B cell (primary cell): ENCODE results near the gene GLG1. TPM values are rescaled to one million over a fixed set of nuclear protein-coding genes. Genes with fewer than 3 reads are reported as not detected.

Experiments
- ATAC-seq: fragments of 200-7000 bp; cut with Tn5 transposase; one replicate; pipeline ENCODE4 v1.10.0; 2021; ENCODE audit warnings: low read depth, mild to moderate bottlenecking, moderate number of reproducible peaks, moderate library complexity
- CTCF ChIA-PET: fragments of 350-600 bp; sonication (Branson Sonifier 250); formaldehyde crosslinking; loops from one replicate; lab custom pipeline; 2021; ENCODE audit warnings: antibody characterized with exemption, inconsistent platforms; lab: Charles Lee
- POLR2A ChIA-PET: fragments of 350-600 bp; sonication (Branson Sonifier 250); formaldehyde crosslinking; loops from one replicate; lab custom pipeline; 2021; ENCODE audit warnings: antibody characterized with exemption; lab: Charles Lee
- DNase-seq: peaks from one replicate; pipeline ENCODE4 v3.0.0; 2013
- H2AFZ ChIP-seq: 2 replicates; pipeline ENCODE4 v1.6.1; 2012; ENCODE audit warnings: mild to moderate bottlenecking, low read depth, low read length; ENCODE audit not compliant: insufficient read depth, poor library complexity, severe bottlenecking
- H3K27ac ChIP-seq, 2 donors: 1 replicate in 1 of 2; 2 replicates in 1 of 2; pipeline ENCODE4 v1.5.1; 2012 to 2013; ENCODE audit warnings: low read length in 2 of 2, mild to moderate bottlenecking in 2 of 2, moderate library complexity in 1 of 2
- H3K27me3 ChIP-seq, 4 experiments: fragments of 200-600 bp in 1 of 4; sonication (generic) in 1 of 4; replicated peaks in 1 of 4; 1 replicate in 2 of 4; 2 replicates in 2 of 4; pipeline versions ENCODE4 v1.6.1 to v1.7.0; 2013 to 2016; ENCODE audit warnings: low read length in 3 of 4, mild to moderate bottlenecking in 2 of 4, mixed read lengths in 1 of 4, moderate library complexity in 1 of 4; ENCODE audit not compliant: insufficient read depth in 4 of 4, control insufficient read depth in 3 of 4; ENCODE audit errors: control extremely low read depth in 1 of 4
- H3K36me3 ChIP-seq, 2 experiments: replicated peaks in 1 of 2; 1 replicate in 1 of 2; 2 replicates in 1 of 2; pipeline versions ENCODE4 v1.6.1 to v1.7.1; 2013; ENCODE audit warnings: low read length in 1 of 2; ENCODE audit not compliant: insufficient read depth in 2 of 2, control insufficient read depth in 1 of 2; ENCODE audit errors: control extremely low read depth in 1 of 2, extremely low read depth in 1 of 2
- H3K4me1 ChIP-seq, 2 donors: fragments of 200-600 bp in 1 of 2; sonication (generic) in 1 of 2; 1 replicate in 1 of 2; 2 replicates in 1 of 2; pipeline versions ENCODE4 v1.5.1 to v1.6.1; 2013 to 2017; ENCODE audit warnings: low read length in 2 of 2; ENCODE audit not compliant: control insufficient read depth in 2 of 2, insufficient read depth in 2 of 2
- H3K4me2 ChIP-seq: replicated peaks from 2 replicates; pipeline ENCODE3; 2012; ENCODE audit warnings: mild to moderate bottlenecking, low read depth, low read length; ENCODE audit not compliant: poor library complexity, severe bottlenecking
- H3K4me3 ChIP-seq, 5 experiments: fragments of 200-600 bp in 1 of 5; sonication (generic) in 1 of 5; 1 replicate in 3 of 5; 2 replicates in 2 of 5; pipeline versions ENCODE4 v1.5.1 to v1.7.0; 2011 to 2016; ENCODE audit warnings: low read length in 4 of 5, mild to moderate bottlenecking in 4 of 5, low read depth in 2 of 5, control low read depth in 1 of 5, moderate library complexity in 1 of 5; ENCODE audit not compliant: insufficient read depth in 1 of 5; ENCODE audit errors: control extremely low read depth in 1 of 5, extremely low read depth in 1 of 5
- H3K79me2 ChIP-seq: fragments of 200-600 bp; sonication (generic); one replicate; pipeline ENCODE4 v1.6.0; 2016; ENCODE audit warnings: low read length; ENCODE audit not compliant: control insufficient read depth, insufficient read depth
- H3K9ac ChIP-seq: fragments of 200-600 bp; sonication (generic); 2 replicates; pipeline ENCODE4 v1.6.1; 2017; ENCODE audit warnings: mild to moderate bottlenecking, low read length, moderate library complexity
- H3K9me3 ChIP-seq, 3 donors: one replicate each; pipeline versions ENCODE4 v1.6.1 to v1.7.1; 2013; ENCODE audit warnings: low read length in 2 of 3; ENCODE audit not compliant: control insufficient read depth in 2 of 3, insufficient read depth in 1 of 3; ENCODE audit errors: control extremely low read depth in 1 of 3
- H4K20me1 ChIP-seq: 2 replicates; pipeline ENCODE4 v1.6.0; 2012; ENCODE audit warnings: mild to moderate bottlenecking, low read length; ENCODE audit not compliant: insufficient read depth, control insufficient read depth, poor library complexity, severe bottlenecking
- H3K27ac Mint-ChIP-seq: one replicate; pipeline ENCODE4 v1.8.0; 2021; ENCODE audit warnings: mixed read lengths
- H3K27me3 Mint-ChIP-seq: one replicate; pipeline ENCODE4 v1.8.0; 2021; ENCODE audit warnings: mixed read lengths
- H3K4me1 Mint-ChIP-seq: one replicate; pipeline ENCODE4 v1.8.0; 2021; ENCODE audit warnings: mixed read lengths
- H3K4me3 Mint-ChIP-seq: one replicate; pipeline ENCODE4 v1.8.0; 2021; ENCODE audit warnings: mixed read lengths
- H3K9me3 Mint-ChIP-seq: one replicate; pipeline ENCODE4 v1.8.0; 2022; ENCODE audit warnings: mixed read lengths; ENCODE audit not compliant: insufficient read depth
- EZH2 ChIP-seq: IDR thresholded peaks from 2 replicates; pipeline ENCODE4 v1.6.1; 2012; ENCODE audit warnings: borderline replicate concordance, low read depth, mild to moderate bottlenecking, moderate library complexity, low read length; ENCODE audit not compliant: insufficient read depth, poor library complexity, severe bottlenecking
- WGBS: methylation state at CpG from one replicate; pipeline ENCODE4 v1.1.5; 2013; ENCODE audit warnings: missing lambda C conversion rate; ENCODE audit not compliant: insufficient coverage; 5-methylcytosine and 5-hydroxymethylcytosine counted together
- intact Hi-C: fragments of 100-400 bp; cut with micrococcal nuclease; formaldehyde crosslinking; loops from one replicate; pipeline ENCODE4 v1.10.0; 2022
- polyA plus RNA-seq: library from polyadenylated mRNA; depleted of rRNA; stranded (reverse); fragments of >200 nt; gene quantifications from 2 replicates; pipeline ENCODE4 v1.2.3, GENCODE V29; 2012
- total RNA-seq, 2 donors: library from RNA; stranded (reverse); fragments of 120-200 nt in 1 of 2; gene quantifications; 1 replicate in 1 of 2; 2 replicates in 1 of 2; pipeline versions ENCODE4 v1.2.3 to v1.2.4, GENCODE V29; 2013 to 2022
- TF ChIP-seq, protein P1 (sequence below): fragments of 200-600 bp; IDR thresholded peaks from one replicate; pipeline ENCODE4 v1.8.0; 2022; ENCODE audit warnings: antibody characterized with exemption, mild to moderate bottlenecking

GLG1 gene
- total and polyA plus RNA-seq, 2 donors (not counting 1 experiment from before 2014, with no cell fraction given): 28.3 to 114 TPM

- Histone ChIP-seq H3K4me1 (no peaks in the 10 kb centered on the region), H3K4me3 (no peak overlapping the region), H4K20me1 (no peaks in the 10 kb centered on the region), H3K36me3 (peaks cover 13 to 68% of the 10 kb centered on the region in 2 experiments), H3K27ac (no peak overlapping the region), H3K79me2 (no peaks in the 10 kb centered on the region), H3K4me2 (no peak overlapping the region), H2AFZ (no peak overlapping the region), H3K9me3 (no peaks in the 10 kb centered on the region), H3K27me3 (no peaks in the 10 kb centered on the region), H3K9ac (no peak overlapping the region)
- ChIA-PET POLR2A (no interaction called here), CTCF (interaction anchor here (1.4 kb wide), 1 partner anchor 10 kb away, joined by 3 read pairs; no protein-coding TSS in a partner anchor)
- Mint-ChIP-seq H3K4me1 (no peaks in the 10 kb centered on the region), H3K27me3 (no peaks in the 10 kb centered on the region), H3K27ac (no peak overlapping the region), H3K9me3 (no peaks in the 10 kb centered on the region), H3K4me3 (no peak overlapping the region)
- no CpG with 5 or more reads among the region's 1 CpG for WGBS
- intact Hi-C loops: no loop called here
- ATAC-seq (no peak), DNase-seq (no peak)
- no peak for TF ChIP-seq EZH2
- TF ChIP-seq, protein P1, sequence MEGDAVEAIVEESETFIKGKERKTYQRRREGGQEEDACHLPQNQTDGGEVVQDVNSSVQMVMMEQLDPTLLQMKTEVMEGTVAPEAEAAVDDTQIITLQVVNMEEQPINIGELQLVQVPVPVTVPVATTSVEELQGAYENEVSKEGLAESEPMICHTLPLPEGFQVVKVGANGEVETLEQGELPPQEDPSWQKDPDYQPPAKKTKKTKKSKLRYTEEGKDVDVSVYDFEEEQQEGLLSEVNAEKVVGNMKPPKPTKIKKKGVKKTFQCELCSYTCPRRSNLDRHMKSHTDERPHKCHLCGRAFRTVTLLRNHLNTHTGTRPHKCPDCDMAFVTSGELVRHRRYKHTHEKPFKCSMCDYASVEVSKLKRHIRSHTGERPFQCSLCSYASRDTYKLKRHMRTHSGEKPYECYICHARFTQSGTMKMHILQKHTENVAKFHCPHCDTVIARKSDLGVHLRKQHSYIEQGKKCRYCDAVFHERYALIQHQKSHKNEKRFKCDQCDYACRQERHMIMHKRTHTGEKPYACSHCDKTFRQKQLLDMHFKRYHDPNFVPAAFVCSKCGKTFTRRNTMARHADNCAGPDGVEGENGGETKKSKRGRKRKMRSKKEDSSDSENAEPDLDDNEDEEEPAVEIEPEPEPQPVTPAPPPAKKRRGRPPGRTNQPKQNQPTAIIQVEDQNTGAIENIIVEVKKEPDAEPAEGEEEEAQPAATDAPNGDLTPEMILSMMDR: no peak
These were observed 121.0 kb downstream of the GLG1 start for GRCh38 chr16:74485916-74486315.

DNA sequence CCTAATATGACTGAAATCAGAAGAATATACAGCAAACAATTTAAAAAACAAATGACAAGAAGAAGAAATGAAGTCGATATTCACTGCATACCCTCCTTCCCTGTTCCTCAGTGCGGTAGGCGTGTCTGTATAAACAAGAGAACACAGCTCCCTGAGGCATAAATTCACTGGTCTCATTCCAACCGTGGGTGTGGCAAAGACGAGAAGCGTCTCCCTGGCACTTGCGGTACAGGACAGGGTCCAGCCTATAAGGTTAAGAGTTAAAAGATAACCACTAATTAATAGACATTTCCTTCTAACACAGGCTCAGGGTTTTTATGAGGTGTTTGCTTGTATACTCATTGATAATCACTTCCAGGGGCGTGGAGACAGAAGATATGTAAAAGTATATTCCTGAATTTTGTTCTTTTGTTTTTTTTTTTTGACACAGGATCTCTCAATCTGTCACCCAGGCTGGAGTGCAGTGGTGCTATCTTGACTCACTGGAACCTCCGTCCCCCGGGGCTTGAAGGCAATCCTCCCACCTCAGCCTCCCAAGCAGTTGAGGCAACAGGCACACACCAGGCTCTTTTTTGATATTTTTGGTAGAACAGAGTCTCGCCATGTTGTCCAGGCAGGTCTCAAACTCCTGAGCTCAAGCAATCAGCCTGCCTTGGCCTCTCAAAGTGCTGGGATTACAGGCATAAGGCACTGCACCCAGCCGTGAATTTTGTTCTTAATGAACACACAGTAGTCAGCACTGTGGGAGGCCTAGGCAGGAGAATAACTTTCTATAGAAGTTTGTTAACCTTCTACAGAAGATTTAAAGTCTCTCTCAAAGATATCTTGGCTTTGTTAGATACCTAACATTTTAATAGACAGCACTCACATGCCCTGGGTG, 126.5 kb downstream of the GLG1 start:
- Histone ChIP-seq H3K27me3 (no peaks in the 10 kb centered on the region), H3K79me2 (no peaks in the 10 kb centered on the region), H3K27ac (no peak overlapping the region), H3K9me3 (no peaks in the 10 kb centered on the region), H3K4me2 (no peak overlapping the region), H3K9ac (no peak overlapping the region), H3K4me1 (no peaks in the 10 kb centered on the region), H3K4me3 (no peak overlapping the region), H3K36me3 (peaks cover 21 to 63% of the 10 kb centered on the region in 2 experiments), H2AFZ (no peak overlapping the region), H4K20me1 (no peaks in the 10 kb centered on the region)
- peak overlapping the region; percentile 15 for H3K27ac Mint-ChIP-seq
- WGBS: 95% methylated on average over 3 of the region's 12 CpGs
- no peaks in the 10 kb centered on the region for H3K4me1 Mint-ChIP-seq
- ChIA-PET POLR2A (no interaction called here), CTCF (interaction anchor here (0.7 kb wide), 1 partner anchor 143 kb away, joined by 3 read pairs; no protein-coding TSS in a partner anchor)
- TF ChIP-seq, protein P1: no peak
- no peak for TF ChIP-seq EZH2
- intact Hi-C loops: no loop called here
- DNase-seq (no peak), ATAC-seq (no peak)
- H3K9me3 Mint-ChIP-seq: no peaks in the 10 kb centered on the region
- H3K4me3 Mint-ChIP-seq: no peak overlapping the region
- no peaks in the 10 kb centered on the region for H3K27me3 Mint-ChIP-seq
